GM18868 (cell line): ENCODE data around the gene TOP1.

Source experiments
- ATAC-seq: cut with Tn5 transposase; IDR thresholded peaks from one replicate; pipeline ENCODE4 v1.9.1; 2021; ENCODE audit warnings: mild to moderate bottlenecking, moderate library complexity; ENCODE audit not compliant: unreplicated experiment

Gene TOP1

DNA sequence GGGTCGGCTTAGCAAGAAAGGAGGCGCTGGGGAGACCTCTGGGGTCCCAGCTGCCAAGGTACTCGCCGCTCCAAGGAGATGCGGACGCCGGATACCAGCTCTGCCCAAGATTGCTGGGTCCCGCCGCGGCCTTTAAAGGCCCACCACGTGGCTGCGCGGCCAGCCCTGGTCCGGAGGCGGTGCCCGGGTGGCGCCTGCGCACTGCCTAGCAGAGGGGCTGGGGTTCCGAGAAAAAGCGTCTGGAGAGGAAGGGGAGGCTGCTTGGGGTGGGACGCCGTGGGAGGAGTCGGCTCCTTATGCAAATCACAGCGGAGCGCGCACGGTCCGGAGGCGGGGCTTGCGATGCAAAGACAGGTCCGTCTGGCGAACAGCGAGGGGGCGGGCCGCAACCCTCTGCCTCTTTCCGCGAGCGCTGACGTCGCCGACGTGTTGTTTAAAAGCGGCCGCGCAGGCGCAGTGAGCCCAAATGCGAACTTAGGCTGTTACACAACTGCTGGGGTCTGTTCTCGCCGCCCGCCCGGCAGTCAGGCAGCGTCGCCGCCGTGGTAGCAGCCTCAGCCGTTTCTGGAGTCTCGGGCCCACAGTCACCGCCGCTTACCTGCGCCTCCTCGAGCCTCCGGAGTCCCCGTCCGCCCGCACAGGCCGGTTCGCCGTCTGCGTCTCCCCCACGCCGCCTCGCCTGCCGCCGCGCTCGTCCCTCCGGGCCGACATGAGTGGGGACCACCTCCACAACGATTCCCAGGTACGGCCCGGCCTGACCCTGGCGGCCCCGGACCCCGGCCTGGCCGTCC, at the start of gene TOP1:
Gene TOP1 (plus strand): TSS at position 464 of the 791 bp plus-strand sequence. CDS start 246 bp downstream, at position 710.
- peak; percentile 96 for ATAC-seq

DNA sequence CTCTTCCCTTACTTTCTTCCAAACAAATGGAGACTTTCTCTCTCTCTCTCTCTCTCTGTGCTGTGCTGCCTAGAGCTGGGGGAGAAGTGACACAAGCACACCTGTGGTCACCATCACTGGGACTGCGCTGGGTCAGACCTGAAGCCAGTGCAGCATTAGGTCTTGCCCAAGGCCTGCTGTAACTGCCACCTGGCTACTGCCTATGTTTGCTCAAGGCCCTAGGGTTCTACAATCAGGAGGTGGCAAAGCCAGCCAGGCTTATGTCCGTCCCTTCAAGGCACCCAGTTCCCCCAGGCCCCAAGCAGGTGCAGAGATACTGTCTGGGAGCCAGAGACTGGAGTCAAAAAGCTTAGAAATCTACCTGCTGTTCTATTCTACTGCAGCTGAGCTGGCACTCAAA, 49.4 kb upstream of the TOP1 start:
- no peak for ATAC-seq

DNA sequence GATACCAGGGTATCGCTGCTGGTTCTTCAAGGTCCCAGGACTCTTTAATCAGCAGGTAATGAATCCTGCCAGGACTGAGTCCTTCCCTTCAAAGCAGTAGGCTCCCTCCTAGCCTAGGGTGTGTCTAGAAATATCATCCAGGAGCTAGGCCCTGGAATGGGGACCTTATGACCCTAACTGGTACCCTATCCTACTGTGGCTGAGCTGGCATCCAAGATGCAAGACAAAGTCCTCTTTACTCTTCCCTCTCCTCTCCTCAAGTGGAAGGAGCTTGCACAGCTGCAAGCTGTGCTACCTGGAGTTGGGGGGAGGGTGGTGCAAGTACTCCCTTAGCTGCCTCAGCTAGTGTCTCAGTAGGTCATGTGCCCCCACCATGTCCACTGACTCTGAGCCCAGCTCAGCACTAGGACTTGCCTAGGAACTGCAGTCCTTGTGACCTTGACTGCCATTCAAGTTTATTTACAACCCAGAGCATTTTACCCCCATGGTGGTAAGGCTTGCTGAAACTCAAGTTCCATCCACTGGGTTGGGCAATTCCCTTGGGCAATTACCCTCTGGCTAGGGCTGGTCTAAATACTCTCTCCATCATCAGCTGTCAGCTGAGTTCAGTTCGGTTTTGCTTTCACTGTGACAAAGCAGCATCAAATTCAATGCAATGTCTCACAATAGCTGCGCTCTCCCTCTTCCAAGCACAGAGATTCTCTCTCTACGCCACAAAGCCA, 48.4 kb upstream of the TOP1 start:
- peak; percentile 87 for ATAC-seq

DNA sequence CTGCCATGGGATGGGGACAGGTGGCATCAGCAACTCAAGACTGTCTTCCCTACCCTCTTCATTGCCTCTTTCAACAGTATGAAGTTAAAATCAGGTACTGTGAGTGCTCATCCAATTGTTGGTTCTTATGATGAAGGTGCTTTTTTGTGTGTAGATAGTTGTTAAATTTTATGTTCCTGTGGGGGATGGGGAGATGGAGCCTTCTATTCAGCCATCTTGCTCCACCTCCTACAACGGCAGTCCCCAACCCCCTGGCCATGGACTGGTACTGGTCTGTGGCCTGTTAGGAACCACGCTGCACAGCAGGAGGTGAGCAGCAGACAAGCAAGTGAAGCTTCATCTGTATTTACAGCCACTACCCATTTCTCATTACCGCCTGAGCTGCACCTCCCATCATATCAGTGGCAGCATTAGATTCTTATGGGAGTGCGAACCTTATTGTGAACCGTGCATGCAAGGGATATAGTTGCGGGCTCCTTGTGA, 47.8 kb upstream of the TOP1 start:
- ATAC-seq: no peak

DNA sequence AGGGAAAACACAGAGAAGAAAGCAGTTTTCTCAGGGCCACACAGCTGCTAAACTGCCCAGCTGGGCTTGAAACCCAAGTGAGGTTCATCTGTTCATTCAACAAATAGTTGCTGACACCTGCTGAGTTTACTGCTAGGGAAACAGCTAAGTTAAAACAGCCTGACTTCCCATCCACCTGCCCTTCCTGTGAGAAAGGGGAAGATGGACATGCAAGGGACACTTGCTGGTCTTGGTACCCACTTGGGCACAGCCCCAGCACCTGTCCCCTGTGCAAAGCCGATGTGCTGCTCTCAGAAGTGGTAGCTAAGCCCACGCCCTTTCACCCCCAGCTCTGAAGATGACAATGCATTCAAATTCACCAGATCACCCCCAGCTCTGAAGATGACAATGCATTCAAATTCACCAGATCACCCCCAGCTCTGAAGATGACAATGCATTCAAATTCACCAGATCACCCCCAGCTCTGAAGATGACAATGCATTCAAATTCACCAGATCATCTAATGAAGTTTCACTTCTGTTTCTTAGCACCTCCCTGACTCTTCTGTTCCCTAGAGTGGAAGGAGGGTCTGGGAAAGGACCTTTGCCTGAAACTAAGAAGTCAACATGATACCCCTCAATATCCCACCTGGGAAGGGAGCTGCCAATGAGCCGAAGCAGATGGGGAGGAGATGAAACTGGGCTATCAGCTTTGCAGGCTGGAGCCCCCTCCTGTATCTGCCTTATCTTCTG, 46.0 kb upstream of the TOP1 start:
- ATAC-seq: no peak

DNA sequence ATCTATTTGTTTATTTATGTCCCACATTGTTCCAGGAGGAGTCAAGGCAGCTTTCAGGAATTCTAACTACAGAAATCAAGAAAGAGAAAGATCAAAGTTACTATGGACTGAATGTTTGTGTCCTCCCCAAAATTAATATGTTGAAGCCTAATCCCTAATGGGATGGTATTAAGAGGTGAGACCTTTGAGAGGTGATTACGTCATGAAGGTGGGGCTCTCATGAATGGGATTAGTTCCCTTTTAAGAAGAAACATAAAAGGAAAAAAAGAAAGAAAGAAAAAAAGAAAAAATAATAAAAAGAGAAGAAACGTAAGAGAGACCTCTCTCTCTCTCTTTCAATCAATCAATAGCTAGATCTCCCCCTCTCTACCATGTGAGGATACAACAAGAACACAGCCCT, 44.7 kb upstream of the TOP1 start:
- ATAC-seq: no peak

DNA sequence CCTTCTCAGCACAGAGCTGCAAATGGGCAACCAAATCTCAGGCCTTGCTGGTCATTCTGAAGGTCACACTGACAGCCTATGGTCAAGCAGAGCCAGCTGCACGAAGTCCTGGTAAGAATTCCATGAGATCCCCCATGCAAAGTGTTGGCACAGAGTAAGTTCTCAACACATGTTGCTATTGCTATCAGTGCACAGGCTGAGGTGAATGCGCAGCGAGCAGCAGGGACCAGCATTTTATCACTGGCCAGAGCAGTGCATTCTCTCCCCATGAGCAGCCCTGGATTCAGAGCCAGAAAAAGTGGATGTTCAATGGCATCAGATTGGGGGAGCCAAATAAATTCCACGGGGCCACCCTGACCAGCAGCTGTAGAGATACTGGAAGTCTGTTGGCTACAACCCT, 44.1 kb upstream of the TOP1 start:
- ATAC-seq: no peak

DNA sequence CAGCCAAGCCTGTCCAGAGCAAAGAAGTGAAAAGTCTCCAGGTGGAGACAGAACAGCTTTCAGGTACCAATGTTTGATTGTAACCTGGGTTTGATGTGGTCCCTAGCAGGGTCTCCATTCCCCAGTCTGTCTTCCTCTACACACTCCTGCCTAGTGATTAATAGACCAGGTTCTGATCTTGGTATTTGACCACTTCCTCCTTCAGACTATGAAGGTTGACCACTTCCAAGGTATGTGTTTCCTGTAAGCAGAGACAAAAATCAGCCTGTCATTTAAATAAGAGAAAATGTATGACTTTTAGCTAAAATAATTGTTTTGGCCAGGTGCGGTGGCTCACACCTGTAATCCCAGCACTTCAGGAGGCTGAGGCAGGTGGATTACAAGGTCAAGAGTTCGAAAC, 41.8 kb upstream of the TOP1 start:
- no peak for ATAC-seq

DNA sequence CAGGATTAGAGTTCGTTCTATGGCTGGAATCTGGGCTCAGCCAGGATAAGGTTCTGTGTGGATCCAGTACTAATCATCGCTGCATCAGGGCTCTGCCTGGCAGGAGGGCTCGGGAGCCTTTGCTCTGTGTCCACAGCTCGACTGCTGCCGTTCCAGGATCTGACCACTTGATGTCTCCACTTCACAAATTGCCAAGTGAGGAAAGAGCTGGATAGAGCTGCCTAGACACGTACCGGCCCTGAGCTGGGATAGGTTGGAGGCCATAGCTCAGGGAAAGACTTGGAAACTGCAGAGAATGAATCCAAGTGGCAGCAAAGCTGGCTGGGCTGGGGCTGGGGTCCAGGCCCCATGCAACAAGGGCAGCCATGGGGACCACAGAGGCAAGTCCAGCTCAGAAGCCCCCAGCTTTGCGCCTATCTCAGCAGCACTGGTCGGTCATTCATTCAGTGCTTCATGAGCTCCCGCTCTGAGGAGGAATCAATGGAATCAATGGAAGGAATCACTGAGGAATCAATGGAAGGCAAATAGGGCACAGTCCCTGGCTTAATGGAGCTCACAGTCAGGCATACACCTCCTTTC, 38.0 kb upstream of the TOP1 start:
- ATAC-seq: peak; percentile 44

DNA sequence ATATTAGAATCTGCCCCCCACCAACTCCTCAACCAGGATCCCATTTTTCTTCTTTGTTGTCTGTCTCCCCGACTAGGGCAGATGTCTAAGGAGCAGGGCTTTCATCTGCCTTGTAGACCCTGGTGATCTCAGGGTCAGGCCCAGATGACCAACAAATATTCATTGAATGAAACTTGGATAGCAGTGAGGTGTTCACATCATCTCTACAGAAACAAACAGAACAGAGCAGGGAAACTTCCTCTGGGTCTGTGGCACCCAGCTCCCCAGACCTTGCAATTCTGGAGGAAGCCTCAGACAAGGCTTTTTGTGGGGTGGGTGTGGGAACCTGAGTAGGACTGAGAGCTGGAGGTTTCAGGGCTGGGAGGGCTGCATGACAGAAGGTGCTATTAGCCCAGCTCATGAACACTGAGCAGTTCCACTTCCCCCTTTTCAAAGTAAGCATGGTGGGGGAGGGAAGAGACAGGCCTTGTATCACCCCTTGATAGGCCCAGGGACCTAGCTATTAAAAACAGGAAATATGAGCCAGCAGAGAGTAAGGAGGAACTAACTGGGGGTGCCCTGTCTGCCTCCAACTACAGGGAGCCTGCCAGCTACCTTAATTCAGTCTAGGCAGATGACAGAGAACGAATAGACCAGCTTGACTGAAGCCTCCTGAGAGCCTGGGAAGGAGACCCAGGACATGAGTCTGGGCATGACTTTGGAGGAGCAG, 37.3 kb upstream of the TOP1 start:
- peak; percentile 93 for ATAC-seq

DNA sequence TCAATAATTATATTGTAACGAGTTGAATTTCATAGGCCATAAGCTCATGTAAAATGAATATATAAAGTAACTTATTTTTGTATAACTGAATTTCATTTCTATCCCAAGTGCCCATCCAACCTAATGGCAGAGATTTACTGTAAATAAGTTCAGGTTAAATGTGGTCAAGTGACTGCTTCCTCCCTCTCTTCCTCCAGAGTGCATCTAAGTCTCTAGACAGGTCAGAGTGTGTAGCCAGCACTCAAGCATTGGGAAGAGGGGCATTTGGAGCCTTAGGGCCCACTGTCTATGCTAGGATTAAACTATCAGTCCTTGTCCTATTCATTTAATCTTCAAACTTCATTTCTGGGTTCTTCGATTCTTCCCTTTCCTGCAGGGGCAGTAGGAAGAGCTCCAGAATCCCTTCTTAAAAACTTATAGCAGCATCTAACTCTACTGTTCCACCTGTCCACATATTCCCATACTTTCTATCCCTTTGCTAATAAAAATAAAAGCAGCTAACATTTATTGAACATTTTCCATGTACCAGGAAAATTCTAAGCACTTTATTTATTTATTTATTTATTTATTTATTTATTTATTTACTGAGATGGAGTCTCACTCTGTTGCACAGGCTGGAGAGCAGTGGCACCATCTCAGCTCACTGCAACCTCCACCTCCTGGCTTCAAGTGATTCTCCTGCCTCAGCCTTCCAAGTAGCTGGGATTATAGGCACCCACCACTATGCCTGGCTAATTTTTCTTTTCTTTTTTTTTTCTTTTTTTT, 36.1 kb upstream of the TOP1 start:
- ATAC-seq: no peak

DNA sequence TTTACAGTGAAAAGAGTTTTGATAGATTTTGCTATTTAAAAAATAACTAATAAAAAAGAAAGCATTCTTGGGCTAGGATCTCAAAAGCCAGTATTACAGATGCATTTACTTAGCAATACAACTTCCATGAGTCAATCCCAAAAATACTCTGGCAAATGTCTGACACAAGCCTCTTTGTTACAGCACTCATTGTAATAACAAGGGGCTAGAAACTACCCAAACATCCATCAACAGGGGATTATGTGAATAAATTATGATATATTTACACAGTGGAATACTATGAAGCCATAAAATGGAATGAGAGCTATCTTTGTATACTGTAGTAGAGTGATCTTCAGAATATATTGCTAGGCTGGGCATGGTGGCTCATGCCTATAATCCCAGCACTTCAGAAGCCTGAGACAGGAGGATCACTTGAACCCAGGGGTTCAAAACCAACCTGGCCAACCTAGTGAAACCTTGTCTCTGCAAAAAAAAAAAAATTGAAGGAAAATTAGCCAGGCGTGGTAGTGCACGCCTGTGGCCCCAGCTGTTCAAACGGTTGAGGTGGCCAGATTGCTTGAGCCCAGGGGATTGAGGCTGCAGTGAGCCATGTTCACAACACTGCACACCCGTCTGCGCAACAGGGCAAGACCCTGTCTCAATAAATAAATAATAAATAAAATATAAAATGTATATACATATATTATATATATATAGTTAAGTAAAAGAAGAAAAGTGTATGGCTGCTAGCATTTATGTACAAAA, 34.7 kb upstream of the TOP1 start:
- ATAC-seq: no peak

DNA sequence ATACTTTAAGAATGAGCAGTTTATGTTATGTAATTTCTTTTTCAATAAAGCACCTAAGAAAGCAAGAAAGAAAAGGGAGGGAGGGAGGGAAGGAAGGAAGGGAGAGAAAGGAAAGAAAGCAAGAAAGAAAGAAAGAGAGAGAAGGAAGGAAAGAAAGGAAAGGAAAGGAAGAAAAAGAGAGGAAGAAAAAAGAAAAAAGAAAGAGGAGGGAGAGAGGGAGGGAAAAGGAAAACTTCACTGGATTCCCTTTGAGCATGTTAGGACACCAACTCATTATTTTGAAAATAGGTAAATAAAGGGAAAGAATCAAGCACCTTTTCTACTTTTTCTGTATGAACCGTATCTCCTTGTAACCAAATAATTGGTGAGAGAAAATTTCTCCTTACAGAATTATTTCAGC, 32.3 kb upstream of the TOP1 start:
- ATAC-seq: no peak

DNA sequence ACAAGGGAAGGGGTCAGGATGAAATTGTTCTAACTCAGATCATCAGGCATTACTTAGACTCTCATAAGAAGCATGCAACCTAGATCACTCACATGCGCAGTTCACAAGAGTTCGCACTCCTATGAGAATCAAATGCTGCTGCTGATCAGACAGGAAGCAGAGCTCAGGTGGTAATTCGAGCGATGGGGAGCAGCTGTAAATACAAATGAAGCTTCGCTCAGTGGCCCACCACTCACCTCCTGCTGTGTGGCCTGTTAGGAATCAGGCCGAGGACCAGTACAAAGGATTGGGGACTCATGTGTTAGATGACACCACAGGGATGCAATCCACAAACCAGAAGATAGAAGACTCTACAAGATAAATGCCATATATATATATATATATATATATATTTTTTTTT, 31.5 kb upstream of the TOP1 start:
- no peak for ATAC-seq

DNA sequence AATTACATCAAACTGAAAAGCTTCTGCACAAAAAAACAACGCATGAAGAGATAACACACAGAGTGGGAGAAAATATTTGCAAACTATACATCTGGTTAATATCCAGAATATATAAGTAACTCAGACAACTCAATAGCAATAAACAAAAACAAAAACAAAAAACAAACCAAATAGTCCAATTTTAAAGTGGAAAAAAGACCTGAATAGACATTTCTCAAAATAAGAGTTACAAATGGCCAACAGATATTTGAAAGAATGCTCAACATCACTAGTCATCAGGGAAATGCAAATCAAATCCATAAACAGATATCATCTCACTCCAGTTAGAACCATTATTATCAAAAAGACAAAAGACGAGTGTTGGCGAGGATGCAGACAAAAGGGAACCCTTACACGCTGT, 28.8 kb upstream of the TOP1 start:
- ATAC-seq: no peak

DNA sequence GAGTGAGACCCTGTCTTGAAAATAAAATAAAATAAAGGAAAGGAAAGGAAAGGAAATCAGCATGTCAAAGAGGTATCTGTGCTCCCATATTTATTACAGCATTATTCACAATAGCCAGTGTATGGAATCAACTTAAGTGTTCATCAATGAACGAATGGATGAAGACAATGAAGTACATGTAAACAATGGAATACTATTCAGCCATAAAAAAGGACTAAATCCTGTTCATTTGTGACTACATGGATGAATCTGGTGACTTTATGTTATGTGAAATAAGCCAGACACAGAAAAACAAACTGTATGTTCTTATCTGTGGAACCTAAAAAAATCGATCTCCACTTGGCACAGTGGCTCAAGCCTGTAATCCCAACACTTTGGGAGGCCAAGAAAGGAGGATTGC, 28.0 kb upstream of the TOP1 start:
- no peak for ATAC-seq

DNA sequence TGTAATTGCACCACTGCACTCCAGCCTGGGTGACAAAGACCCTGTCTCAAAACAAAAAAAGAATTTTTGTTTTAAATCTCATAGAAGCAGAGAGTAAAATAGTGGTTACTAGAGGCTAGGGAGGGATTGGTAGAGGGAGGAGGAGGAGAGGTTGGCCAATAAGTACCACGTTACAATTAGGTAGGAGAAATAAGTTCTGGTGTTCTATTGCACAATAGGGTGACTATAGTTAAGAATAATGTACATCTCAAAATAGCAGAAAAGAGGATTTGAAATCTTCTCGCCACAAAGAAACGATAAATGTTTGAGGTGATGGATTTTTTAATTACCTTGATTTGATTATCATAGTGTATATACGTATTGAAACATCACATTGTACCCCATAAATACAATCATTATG, 27.1 kb upstream of the TOP1 start:
- no peak for ATAC-seq

DNA sequence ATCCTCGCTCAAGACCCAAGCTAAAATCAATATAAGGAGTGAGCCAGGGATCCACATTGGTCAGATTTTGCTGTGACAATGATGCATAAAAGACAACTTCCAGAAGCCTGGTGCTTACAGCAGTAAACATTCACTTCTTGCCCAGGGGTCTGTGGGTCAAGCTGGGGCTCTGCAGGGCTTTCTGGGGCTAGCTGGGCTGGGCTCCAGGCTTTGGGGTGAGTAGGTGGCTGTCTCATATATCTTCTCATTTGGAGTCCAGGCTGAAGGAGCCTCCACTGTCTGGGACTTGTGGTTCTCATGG, 25.8 kb upstream of the TOP1 start:
- no peak for ATAC-seq

DNA sequence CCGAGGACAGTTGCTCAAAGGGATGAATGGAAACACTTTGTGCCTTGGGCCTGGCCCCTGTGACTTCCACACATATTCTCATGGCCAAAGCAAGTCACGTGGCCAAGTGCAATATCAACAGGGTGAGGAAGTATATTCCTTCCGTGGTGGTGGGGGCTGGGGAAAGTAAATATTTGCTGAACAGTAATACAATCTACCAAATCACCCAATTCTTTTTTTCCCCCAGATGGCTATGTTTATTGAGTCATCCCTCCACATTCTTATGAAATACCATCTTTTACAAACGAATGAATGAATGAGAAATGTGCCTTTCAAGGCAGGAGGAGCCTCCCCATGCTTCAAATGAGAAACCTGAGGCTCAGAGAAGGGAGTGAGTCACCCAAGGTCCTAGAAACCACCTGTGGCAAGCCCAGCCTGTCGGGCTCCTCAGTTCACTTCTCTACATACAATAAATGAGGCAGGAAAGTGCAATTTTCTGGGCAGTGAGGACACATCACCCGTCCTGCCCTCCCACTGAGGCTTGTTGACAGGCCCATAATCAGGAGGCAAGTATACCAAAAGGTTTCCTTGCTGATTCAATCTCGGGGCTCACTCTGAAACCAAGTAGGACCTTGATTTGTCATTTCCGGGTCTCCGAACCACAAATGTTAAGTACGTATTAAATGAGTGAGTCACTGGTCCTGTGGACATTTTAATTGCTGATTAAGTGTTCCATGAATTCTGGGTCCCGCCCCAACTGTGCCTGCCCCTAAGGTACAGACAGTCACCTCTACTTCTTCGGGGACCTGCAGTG, 25.3 kb upstream of the TOP1 start:
- ATAC-seq: peak; percentile 74
